DMS 273 (cell line): ENCODE measurements around the gene USP17L11.
"Not testable (repeated sequence)": the region's sequence is repeated elsewhere in the genome, so short reads cannot be mapped to it uniquely, and the experiment has no call there.

Experiments used
- DNase-seq: peaks from one replicate; lab custom pipeline; 2025; ENCODE audit not compliant: unreplicated experiment; lab: John Stamatoyannopoulos, UW

Gene USP17L11

DNA sequence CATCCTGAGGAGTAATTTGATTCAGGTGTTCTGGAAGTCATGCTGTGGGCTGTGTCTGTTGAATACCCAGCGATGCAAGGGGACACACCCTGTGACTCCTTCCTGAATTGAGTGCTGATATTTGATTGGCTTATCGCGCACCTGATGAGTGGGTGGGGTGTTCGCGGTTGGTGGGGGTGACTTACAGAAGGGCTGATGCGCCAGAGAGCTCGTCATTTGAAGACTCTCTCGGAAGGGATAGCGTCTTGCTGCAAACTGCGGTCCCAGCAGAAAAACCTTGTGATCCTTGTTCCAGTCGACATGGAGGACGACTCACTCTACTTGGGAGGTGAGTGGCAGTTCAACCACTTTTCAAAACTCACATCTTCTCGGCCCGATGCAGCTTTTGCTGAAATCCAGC lies at the start of gene USP17L11:
Gene USP17L11 (plus strand): TSS at position 301 of the 400 bp plus-strand sequence. CDS start 0 bp downstream, at position 301.
- not testable (repeated sequence) for DNase-seq

DNA sequence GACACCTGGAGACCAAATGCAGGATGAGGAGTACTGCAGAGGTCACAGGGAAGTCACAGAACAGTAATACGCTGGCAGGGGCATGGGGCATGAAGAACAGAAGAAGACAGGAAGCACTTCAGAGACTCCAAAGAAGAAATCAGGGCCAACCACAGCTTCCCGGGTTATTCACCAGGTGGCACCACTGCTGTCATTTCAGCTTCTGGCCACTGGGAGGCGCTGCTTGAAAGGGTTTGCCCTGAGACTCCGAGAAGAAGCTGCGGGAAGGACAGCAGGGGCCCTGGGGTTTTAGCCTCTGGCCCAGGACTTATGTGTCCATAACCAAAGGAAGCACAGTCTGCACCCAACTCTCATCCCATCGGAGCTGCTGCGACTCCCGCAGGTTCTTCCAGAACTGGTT lies 49.2 kb upstream of the USP17L11 start:
- not testable (repeated sequence) for DNase-seq

GRCh38 chr4:9169791-9170459 lies 45.3 kb upstream of the USP17L11 start, which contains the start of gene FAM90A26:
Gene FAM90A26 (plus strand): TSS chr4:9170409. CDS start chr4:9173173, 2,764 bp downstream.
- DNase-seq = not testable (repeated sequence)

DNA sequence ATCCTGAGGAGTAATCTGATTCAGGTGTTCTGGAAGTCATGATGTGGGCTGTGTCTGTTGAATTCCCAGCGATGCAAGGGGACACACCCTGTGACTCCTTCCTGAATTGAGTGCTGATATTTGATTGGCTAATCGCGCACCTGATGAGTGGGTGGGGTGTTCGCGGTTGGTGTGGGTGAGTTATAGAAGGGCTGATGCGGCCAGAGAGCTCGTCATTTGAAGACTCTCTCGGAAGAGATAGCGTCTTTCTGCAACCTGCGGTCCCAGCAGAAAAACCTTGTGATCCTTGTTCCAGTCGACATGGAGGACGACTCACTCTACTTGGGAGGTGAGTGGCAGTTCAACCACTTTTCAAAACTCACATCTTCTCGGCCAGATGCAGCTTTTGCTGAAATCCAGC lies 4.8 kb upstream of the USP17L11 start, which contains the start of gene USP17L10:
Gene USP17L10 (plus strand): TSS at position 301 of the 400 bp plus-strand sequence. CDS start 0 bp downstream, at position 301.
- not testable (repeated sequence) for DNase-seq

- DNase-seq = not testable (repeated sequence)
These were observed 504 bp upstream of the USP17L11 start for GRCh38 chr4:9214701-9215100.

DNA sequence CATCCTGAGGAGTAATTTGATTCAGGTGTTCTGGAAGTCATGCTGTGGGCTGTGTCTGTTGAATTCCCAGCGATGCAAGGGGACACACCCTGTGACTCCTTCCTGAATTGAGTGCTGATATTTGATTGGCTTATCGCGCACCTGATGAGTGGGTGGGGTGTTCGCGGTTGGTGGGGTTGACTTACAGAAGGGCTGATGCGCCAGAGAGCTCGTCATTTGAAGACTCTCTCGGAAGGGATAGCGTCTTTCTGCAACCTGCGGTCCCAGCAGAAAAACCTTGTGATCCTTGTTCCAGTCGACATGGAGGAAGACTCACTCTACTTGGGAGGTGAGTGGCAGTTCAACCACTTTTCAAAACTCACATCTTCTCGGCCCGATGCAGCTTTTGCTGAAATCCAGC lies 4.6 kb downstream of the USP17L11 start, which contains the start of gene USP17L12:
Gene USP17L12 (plus strand): TSS at position 301 of the 400 bp plus-strand sequence. CDS start 0 bp downstream, at position 301.
- not testable (repeated sequence) for DNase-seq

DNA sequence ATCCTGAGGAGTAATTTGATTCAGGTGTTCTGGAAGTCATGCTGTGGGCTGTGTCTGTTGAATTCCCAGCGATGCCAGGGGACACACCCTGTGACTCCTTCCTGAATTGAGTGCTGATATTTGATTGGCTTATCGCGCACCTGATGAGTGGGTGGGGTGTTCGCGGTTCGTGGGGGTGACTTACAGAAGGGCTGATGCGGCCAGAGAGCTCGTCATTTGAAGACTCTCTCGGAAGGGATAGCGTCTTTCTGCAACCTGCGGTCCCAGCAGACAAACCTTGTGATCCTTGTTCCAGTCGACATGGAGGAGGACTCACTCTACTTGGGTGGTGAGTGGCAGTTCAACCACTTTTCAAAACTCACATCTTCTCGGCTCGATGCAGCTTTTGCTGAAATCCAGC lies 9.4 kb downstream of the USP17L11 start, which contains the start of gene USP17L13:
Gene USP17L13 (plus strand): TSS at position 301 of the 400 bp plus-strand sequence. CDS start 0 bp downstream, at position 301.
- DNase-seq = not testable (repeated sequence)

GRCh38 chr4:9230249-9230648 lies 15.0 kb downstream of the USP17L11 start:
- not testable (repeated sequence) for DNase-seq

- not testable (repeated sequence) for DNase-seq
These were observed 18.9 kb downstream of the USP17L11 start, which contains the start of gene USP17L15 for GRCh38 chr4:9234085-9234484. Gene USP17L15 (plus strand): TSS chr4:9234385. CDS start chr4:9234385, 0 bp downstream.

- DNase-seq = not testable (repeated sequence)
These were observed 23.3 kb downstream of the USP17L11 start for GRCh38 chr4:9238461-9238860.

DNA sequence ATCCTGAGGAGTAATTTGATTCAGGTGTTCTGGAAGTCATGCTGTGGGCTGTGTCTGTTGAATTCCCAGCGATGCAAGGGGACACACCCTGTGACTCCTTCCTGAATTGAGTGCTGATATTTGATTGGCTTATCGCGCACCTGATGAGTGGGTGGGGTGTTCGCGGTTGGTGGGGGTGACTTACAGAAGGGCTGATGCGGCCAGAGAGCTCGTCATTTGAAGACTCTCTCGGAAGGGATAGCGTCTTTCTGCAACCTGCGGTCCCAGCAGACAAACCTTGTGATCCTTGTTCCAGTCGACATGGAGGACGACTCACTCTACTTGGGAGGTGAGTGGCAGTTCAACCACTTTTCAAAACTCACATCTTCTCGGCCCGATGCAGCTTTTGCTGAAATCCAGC lies 28.4 kb downstream of the USP17L11 start, which contains the start of gene USP17L17:
Gene USP17L17 (plus strand): TSS at position 301 of the 400 bp plus-strand sequence. CDS start 0 bp downstream, at position 301.
- DNase-seq = not testable (repeated sequence)

DNA sequence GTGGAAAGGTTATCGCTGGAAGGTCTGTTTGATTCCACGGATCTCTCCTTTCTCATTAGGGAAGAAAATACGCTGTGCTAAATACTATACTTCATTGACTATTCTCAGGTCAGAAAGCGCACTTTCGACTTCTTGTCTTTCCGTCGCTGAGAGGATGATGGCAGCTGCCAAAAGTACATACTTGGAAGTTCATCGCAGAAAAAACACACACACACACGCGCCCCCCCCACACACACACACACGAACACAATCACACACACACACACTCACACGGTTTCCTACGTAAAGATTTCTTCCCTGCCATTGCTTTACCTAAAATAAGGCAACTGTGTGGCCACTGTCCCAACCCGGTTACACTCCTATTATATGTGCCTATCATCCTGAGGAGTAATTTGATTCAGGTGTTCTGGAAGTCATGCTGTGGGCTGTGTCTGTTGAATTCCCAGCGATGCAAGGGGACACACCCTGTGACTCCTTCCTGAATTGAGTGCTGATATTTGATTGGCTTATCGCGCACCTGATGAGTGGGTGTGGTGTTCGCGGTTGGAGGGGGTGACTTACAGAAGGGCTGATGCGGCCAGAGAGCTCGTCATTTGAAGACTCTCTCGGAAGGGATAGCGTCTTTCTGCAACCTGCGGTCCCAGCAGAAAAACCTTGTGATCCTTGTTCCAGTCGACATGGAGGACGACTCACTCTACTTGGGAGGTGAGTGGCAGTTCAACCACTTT lies 32.9 kb downstream of the USP17L11 start, which contains the start of gene USP17L18:
Gene USP17L18 (plus strand): TSS at position 678 of the 728 bp plus-strand sequence. CDS start 0 bp downstream, at position 678.
- DNase-seq = not testable (repeated sequence)

DNA sequence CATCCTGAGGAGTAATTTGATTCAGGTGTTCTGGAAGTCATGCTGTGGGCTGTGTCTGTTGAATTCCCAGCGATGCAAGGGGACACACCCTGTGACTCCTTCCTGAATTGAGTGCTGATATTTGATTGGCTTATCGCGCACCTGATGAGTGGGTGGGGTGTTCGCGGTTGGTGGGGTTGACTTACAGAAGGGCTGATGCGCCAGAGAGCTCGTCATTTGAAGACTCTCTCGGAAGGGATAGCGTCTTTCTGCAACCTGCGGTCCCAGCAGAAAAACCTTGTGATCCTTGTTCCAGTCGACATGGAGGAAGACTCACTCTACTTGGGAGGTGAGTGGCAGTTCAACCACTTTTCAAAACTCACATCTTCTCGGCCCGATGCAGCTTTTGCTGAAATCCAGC lies 37.9 kb downstream of the USP17L11 start, which contains the start of gene USP17L19:
Gene USP17L19 (plus strand): TSS at position 301 of the 400 bp plus-strand sequence. CDS start 0 bp downstream, at position 301.
- not testable (repeated sequence) for DNase-seq

DNA sequence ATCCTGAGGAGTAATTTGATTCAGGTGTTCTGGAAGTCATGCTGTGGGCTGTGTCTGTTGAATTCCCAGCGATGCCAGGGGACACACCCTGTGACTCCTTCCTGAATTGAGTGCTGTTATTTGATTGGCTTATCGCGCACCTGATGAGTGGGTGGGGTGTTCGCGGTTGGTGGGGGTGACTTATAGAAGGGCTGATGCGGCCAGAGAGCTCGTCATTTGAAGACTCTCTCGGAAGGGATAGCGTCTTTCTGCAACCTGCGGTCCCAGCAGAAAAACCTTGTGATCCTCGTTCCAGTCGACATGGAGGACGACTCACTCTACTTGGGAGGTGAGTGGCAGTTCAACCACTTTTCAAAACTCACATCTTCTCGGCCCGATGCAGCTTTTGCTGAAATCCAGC lies 42.6 kb downstream of the USP17L11 start, which contains the start of gene USP17L20:
Gene USP17L20 (plus strand): TSS at position 301 of the 400 bp plus-strand sequence. CDS start 0 bp downstream, at position 301.
- DNase-seq = not testable (repeated sequence)

DNA sequence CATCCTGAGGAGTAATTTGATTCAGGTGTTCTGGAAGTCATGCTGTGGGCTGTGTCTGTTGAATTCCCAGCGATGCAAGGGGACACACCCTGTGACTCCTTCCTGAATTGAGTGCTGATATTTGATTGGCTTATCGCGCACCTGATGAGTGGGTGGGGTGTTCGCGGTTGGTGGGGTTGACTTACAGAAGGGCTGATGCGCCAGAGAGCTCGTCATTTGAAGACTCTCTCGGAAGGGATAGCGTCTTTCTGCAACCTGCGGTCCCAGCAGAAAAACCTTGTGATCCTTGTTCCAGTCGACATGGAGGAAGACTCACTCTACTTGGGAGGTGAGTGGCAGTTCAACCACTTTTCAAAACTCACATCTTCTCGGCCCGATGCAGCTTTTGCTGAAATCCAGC lies 47.4 kb downstream of the USP17L11 start, which contains the start of gene USP17L21:
Gene USP17L21 (plus strand): TSS at position 301 of the 400 bp plus-strand sequence. CDS start 0 bp downstream, at position 301.
- not testable (repeated sequence) for DNase-seq
